Activated T-cell treated with anti-CD3 and anti-CD28 coated beads, Interleukin-2, amount 50 U/mL, for 4 hours (primary cell): ENCODE data around the gene MITF. TPM values are rescaled to one million over a fixed set of nuclear protein-coding genes. Genes with fewer than 3 reads are reported as not detected.

Source experiments
- ATAC-seq, 2 donors: fragments of 200-7000 bp; cut with Tn5 transposase; one replicate each; pipeline ENCODE4 v1.10.0; 2021
- DNase-seq: peaks from one replicate; pipeline ENCODE4 v3.0.0-alpha.2; 2020
- H3K27me3 Mint-ChIP-seq: one replicate; pipeline ENCODE4 v1.8.0; 2021; ENCODE audit warnings: low read depth, mixed read lengths
- H3K36me3 Mint-ChIP-seq: one replicate; pipeline ENCODE4 v1.8.0; 2022; ENCODE audit warnings: mixed read lengths; ENCODE audit not compliant: insufficient read depth
- H3K4me1 Mint-ChIP-seq: one replicate; pipeline ENCODE4 v1.8.0; 2021; ENCODE audit warnings: low read depth, mixed read lengths
- H3K4me3 Mint-ChIP-seq: one replicate; pipeline ENCODE4 v1.8.0; 2021; ENCODE audit warnings: mild to moderate bottlenecking, moderate library complexity, mixed read lengths
- H3K9me3 Mint-ChIP-seq: one replicate; pipeline ENCODE4 v1.8.0; 2021; ENCODE audit warnings: mixed read lengths
- total RNA-seq, 3 donors: library from RNA; stranded (reverse); gene quantifications; one replicate each; pipeline ENCODE4 v1.2.1, GENCODE V29; 2021

MITF gene
- total RNA-seq, 3 donors from 2014 or later = 0.05 TPM; not detected in 2

GRCh38 chr3:69809076-69809835, 70.0 kb downstream of the MITF start:
- no peak for ATAC-seq
- no peaks in the 10 kb centered on the region for H3K27me3 Mint-ChIP-seq

DNA sequence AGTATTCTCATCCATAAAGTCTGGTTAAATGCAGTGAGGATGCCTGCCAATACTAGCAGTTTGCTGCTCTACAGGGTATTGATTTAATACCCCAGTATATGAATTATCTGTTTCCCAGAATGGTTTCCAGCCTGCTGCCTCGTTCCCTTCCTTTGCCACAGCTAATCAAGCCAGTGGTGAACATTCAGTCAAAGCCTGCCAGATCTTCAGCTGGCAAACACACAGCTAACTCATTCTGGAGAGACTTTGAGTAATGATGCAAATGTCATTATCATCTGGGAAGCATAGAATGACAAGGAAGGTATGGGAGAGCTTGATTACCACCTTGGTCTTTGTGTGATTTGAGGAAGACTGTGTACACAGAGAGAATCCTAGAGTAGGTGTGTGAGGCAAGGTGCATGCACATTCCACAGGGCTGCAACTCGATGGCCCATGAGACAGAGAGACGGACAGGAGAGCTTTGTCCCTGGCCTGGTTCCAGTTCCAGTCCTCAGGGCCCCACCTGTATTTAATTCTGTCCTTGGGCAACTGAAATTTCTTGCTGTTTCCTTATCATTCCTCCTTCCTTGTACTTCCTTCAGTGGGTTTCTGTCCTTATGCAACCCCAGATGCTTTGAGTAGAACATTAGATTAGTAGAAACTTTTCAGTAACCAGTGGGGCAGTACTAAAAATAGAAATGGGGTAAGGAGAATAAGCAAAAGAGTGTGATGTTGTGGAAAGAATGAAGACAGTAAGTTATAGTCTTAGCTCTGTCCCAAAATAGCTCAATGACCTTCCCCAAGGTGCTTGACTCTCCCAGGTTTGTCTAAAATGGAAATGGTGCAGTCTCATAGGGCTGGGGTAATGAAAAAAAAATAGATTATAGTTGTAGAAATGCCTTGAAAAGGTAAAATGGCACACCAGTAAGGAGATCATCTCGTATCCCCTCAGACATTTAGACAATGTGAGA, 72.5 kb downstream of the MITF start:
- Mint-ChIP-seq H3K9me3 (no peaks in the 10 kb centered on the region), H3K4me3 (no peak overlapping the region), H3K36me3 (no peaks in the 10 kb centered on the region), H3K4me1 (no peaks in the 10 kb centered on the region), H3K27me3 (no peaks in the 10 kb centered on the region)
- DNase-seq (no peak), ATAC-seq (no peak)

More at GRCh38 chr3:69809076-69809835, 70.0 kb downstream of the MITF start:
- H3K4me1 Mint-ChIP-seq = no peaks in the 10 kb centered on the region
- H3K4me3 Mint-ChIP-seq = no peak overlapping the region
- H3K9me3 Mint-ChIP-seq = no peaks in the 10 kb centered on the region
- no peaks in the 10 kb centered on the region for H3K36me3 Mint-ChIP-seq
- DNase-seq = no peak

DNA sequence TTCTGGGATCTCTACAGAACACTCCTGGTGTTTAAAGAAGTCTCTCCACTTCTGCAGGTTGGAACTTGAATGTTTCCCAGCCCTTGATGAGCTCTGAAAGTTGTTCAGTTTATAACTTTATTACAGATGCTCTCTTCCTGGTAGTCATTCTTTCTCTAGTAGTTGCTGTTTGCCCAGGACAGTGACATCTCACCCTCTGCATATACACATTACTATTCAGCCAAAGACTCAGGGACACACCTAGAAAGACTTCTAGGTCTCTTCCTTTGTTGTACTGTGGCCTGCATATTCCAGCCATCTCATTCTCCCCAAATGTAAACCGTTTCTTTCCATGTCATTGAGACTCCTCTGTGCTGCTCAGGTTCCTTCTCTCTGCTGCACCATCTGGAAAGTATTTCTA, 76.7 kb downstream of the MITF start:
- Mint-ChIP-seq H3K4me1 (no peaks in the 10 kb centered on the region), H3K36me3 (no peaks in the 10 kb centered on the region), H3K27me3 (peaks cover 2% of the 10 kb centered on the region), H3K9me3 (no peaks in the 10 kb centered on the region), H3K4me3 (no peak overlapping the region)
- ATAC-seq (no peak), DNase-seq (no peak)

DNA sequence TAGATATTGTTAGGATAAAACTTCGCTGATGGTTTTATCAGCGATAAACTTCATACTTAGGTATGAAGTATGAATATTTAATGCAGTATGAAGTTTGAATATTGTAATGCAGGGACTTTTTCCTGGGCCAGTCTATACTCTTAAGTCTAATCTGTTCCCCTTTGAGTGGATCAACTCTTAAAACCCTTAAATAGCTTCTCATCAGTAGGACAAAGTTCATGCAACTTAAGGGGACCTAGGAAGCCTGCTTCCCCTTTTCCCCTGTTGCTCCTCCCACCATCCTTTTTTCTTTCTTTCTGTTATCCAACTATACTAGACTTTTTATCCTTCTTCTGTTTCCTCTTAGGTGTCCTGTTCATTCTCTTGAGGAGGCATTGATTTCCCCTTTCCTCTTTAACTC, 78.7 kb downstream of the MITF start:
- DNase-seq (no peak), ATAC-seq (no peak)
- Mint-ChIP-seq H3K27me3 (peaks cover 2% of the 10 kb centered on the region), H3K4me1 (no peaks in the 10 kb centered on the region), H3K4me3 (no peak overlapping the region), H3K9me3 (no peaks in the 10 kb centered on the region), H3K36me3 (no peaks in the 10 kb centered on the region)

GRCh38 chr3:69819282-69819681, 80.0 kb downstream of the MITF start:
- ATAC-seq = no peak
- H3K9me3 Mint-ChIP-seq = no peaks in the 10 kb centered on the region
- H3K4me3 Mint-ChIP-seq = no peak overlapping the region

GRCh38 chr3:69821133-69821532, 81.9 kb downstream of the MITF start:
- DNase-seq (no peak), ATAC-seq (no peak)
- Mint-ChIP-seq H3K9me3 (no peaks in the 10 kb centered on the region), H3K4me3 (no peak overlapping the region), H3K36me3 (no peaks in the 10 kb centered on the region), H3K4me1 (no peaks in the 10 kb centered on the region), H3K27me3 (peaks cover 2% of the 10 kb centered on the region)

More at GRCh38 chr3:69819282-69819681, 80.0 kb downstream of the MITF start:
- Mint-ChIP-seq H3K4me1 (no peaks in the 10 kb centered on the region), H3K27me3 (peaks cover 2% of the 10 kb centered on the region), H3K36me3 (no peaks in the 10 kb centered on the region)
- no peak for DNase-seq

- Mint-ChIP-seq H3K4me3 (no peak overlapping the region), H3K27me3 (no peaks in the 10 kb centered on the region), H3K9me3 (peaks cover 4% of the 10 kb centered on the region), H3K36me3 (no peaks in the 10 kb centered on the region), H3K4me1 (no peaks in the 10 kb centered on the region)
- ATAC-seq (no peak), DNase-seq (no peak)
These were observed 84.5 kb downstream of the MITF start for GRCh38 chr3:69823743-69824142.

- H3K4me3 Mint-ChIP-seq = no peak overlapping the region
- H3K36me3 Mint-ChIP-seq = no peaks in the 10 kb centered on the region
- ATAC-seq (no peak), DNase-seq (no peak)
- no peaks in the 10 kb centered on the region for H3K27me3 Mint-ChIP-seq
- H3K4me1 Mint-ChIP-seq = no peaks in the 10 kb centered on the region
- H3K9me3 Mint-ChIP-seq = peaks cover 4% of the 10 kb centered on the region
These were observed 86.2 kb downstream of the MITF start for GRCh38 chr3:69825446-69825845.

DNA sequence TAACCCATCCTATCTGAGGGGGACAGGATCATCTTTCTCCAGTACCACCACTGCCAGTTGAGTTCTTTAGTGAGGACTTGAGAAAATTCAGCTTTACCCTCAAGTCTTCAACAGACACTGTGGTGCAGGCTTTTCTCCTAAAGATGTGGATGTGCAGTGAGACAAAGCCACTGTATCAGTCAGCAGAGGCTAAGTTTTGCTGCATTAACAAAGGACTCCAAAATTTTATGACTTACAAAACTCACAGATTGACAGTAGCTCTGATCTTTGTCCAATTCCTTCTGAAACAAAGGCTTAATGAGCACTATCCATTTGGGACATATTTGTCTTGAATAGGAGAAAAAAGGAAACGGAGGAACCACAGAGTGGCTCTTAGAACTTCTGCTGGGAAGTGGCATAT, 87.9 kb downstream of the MITF start:
- H3K27me3 Mint-ChIP-seq = no peaks in the 10 kb centered on the region
- ATAC-seq = no peak
- no peaks in the 10 kb centered on the region for H3K36me3 Mint-ChIP-seq
- H3K9me3 Mint-ChIP-seq = peaks cover 4% of the 10 kb centered on the region
- no peaks in the 10 kb centered on the region for H3K4me1 Mint-ChIP-seq
- no peak for DNase-seq
- no peak overlapping the region for H3K4me3 Mint-ChIP-seq

DNA sequence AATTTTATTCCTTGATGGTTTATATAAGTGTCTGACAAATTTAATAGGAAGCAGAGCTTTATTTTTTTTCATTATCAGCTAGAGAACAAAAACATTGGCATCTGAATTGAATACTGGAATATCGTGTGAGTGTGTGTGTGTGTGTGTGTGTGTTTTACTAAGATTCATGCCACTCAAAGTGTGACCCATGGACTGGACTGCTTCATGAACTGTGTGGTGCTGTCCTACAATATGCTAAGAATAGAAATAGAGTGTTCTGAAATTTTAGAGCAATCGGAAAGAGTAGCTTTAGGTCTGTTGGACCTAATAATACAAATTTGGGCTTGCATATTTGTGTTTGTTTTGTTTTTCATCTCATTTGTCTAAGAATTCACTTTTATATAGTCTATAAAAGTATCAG, 89.6 kb downstream of the MITF start:
- DNase-seq (no peak), ATAC-seq (no peak)
- Mint-ChIP-seq H3K27me3 (no peaks in the 10 kb centered on the region), H3K4me3 (no peak overlapping the region), H3K36me3 (no peaks in the 10 kb centered on the region), H3K4me1 (no peaks in the 10 kb centered on the region), H3K9me3 (peaks cover 4% of the 10 kb centered on the region)

DNA sequence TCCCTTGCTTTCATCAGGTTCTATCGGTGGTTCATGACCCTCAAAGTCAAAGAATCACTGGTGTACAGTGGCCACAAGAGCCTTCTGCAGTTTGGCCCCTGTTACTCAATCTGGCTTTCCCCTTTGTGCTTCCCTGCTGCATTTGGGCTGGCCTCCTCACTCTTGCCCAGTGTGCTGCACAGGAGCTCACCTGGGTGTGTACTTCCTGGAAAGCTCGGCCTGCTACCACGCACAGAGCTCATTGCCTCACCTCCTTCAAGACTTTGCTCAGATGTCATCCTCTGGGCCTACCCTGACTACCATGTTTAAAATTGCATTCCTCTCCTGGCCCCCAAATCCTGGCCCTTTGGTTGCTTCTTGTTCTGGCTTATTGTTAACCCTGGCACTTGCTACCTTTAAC, 90.9 kb downstream of the MITF start:
- H3K4me3 Mint-ChIP-seq = no peak overlapping the region
- no peak for ATAC-seq
- H3K9me3 Mint-ChIP-seq = peaks cover 8% of the 10 kb centered on the region
- H3K36me3 Mint-ChIP-seq = no peaks in the 10 kb centered on the region
- DNase-seq = no peak
- no peaks in the 10 kb centered on the region for H3K4me1 Mint-ChIP-seq
- no peaks in the 10 kb centered on the region for H3K27me3 Mint-ChIP-seq

GRCh38 chr3:69831737-69832136, 92.5 kb downstream of the MITF start:
- Mint-ChIP-seq H3K27me3 (no peaks in the 10 kb centered on the region), H3K4me1 (no peaks in the 10 kb centered on the region), H3K4me3 (no peak overlapping the region), H3K9me3 (peaks cover 8% of the 10 kb centered on the region), H3K36me3 (no peaks in the 10 kb centered on the region)
- no peak for DNase-seq
- ATAC-seq = no peak

DNA sequence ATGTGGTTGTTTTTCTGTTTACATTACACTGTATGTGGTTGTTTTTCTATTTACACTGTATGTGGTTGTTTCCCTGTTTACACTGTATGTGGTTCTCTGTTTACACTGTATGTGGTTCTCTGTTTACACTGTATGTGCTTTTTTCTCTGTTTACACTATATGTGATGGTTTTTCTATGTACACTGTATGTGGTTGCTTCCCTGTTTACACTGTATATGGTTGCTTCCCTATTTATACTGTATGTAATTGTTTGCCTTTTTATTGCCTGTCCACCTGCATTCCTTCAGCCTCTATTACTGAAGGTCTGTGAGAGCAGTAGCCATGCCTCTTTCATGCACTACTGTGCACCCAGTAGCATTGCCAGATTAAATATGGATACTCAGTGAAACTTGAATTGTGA, 94.3 kb downstream of the MITF start:
- H3K9me3 Mint-ChIP-seq = peaks cover 7% of the 10 kb centered on the region
- no peak for ATAC-seq

GRCh38 chr3:69838217-69838616, 99.0 kb downstream of the MITF start:
- H3K36me3 Mint-ChIP-seq = no peaks in the 10 kb centered on the region
- DNase-seq (no peak), ATAC-seq (no peak)
- no peak overlapping the region for H3K4me3 Mint-ChIP-seq
- peaks cover 7% of the 10 kb centered on the region for H3K9me3 Mint-ChIP-seq
- H3K27me3 Mint-ChIP-seq = no peaks in the 10 kb centered on the region
- H3K4me1 Mint-ChIP-seq = no peaks in the 10 kb centered on the region

More for the DNA sequence above, 94.3 kb downstream of the MITF start:
- no peak overlapping the region for H3K4me3 Mint-ChIP-seq
- no peaks in the 10 kb centered on the region for H3K27me3 Mint-ChIP-seq
- no peaks in the 10 kb centered on the region for H3K4me1 Mint-ChIP-seq
- H3K36me3 Mint-ChIP-seq = no peaks in the 10 kb centered on the region
- no peak for DNase-seq
